Measurements from ENCODE around the gene GNAZ.

GNAZ gene

DNA sequence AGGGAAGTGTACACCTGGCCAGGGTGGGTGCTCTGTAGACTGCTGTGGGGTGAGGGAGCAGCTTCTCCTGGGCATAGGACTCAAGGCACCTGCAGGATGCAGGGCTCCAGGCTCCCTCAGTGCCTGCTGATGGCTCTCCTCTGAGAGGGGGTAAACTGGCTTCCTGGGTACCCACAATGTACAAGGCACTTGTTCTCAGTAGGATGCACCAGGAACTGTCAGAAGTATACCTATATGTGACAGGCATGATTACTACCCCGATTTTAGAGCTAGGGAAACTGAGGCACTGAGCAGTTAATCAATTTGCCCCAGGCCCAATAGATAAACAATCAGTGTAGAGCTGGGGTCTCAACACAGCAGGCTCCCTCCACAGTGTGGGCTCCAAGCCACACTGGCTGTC, 31.4 kb upstream of the GNAZ start:
- TF ChIP-seq BHLHE40 (IDR thresholded peaks at IDR 0.05; ENCODE audit: borderline replicate concordance) (no peak), NFRKB (IDR thresholded peaks at IDR 0.05) (no peak), HDGF (IDR thresholded peaks at IDR 0.05; ENCODE audit: borderline replicate concordance) (no peak), TARDBP (IDR thresholded peaks at IDR 0.05) (no peak), ELF4 (IDR thresholded peaks at IDR 0.05) (no peak), LEF1 (IDR thresholded peaks at IDR 0.05; ENCODE audit: borderline replicate concordance) (no peak), L3MBTL2 (conservative IDR thresholded peaks at IDR 0.05) (no peak), FOXM1 (IDR thresholded peaks at IDR 0.05; ENCODE audit: borderline replicate concordance) (no peak), FOXA1 (IDR thresholded peaks at IDR 0.05) (no peak), CTBP1 (IDR thresholded peaks at IDR 0.05; ENCODE audit: borderline replicate concordance) (no peak), SUZ12 (IDR thresholded peaks at IDR 0.05) (no peak), ARNT (IDR thresholded peaks at IDR 0.05) (no peak), ZNF384 (IDR thresholded peaks at IDR 0.05) (no peak), SP1 (IDR thresholded peaks at IDR 0.05) (no peak), FOXK2 (IDR thresholded peaks at IDR 0.05) (no peak)
- TF ChIP-seq, protein P1, sequence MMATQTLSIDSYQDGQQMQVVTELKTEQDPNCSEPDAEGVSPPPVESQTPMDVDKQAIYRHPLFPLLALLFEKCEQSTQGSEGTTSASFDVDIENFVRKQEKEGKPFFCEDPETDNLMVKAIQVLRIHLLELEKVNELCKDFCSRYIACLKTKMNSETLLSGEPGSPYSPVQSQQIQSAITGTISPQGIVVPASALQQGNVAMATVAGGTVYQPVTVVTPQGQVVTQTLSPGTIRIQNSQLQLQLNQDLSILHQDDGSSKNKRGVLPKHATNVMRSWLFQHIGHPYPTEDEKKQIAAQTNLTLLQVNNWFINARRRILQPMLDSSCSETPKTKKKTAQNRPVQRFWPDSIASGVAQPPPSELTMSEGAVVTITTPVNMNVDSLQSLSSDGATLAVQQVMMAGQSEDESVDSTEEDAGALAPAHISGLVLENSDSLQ (IDR thresholded peaks at IDR 0.05) = no peak

DNA sequence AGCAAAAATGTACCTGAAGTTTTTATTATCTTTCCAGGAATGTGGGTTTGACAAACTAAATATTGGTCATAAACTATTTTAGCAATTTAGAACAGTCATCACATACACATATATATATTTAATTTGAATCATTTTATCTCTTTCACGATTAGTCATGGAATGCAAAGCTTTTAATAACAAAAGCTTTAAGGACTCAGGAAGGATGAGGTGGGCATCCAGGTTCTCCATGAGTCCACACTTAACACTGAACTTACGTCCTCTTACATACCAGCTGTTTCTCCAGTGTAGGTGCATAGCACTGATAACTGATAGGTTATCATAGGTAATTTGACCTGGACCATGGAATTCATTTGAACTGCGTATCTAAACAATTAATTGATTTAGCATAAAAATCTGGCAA, 28.1 kb upstream of the GNAZ start:
- TF ChIP-seq BHLHE40 (IDR thresholded peaks at IDR 0.05; ENCODE audit: borderline replicate concordance) (no peak), ELF4 (IDR thresholded peaks at IDR 0.05) (no peak), LEF1 (IDR thresholded peaks at IDR 0.05; ENCODE audit: borderline replicate concordance) (no peak), SP1 (IDR thresholded peaks at IDR 0.05) (no peak), FOXA1 (IDR thresholded peaks at IDR 0.05) (no peak), L3MBTL2 (conservative IDR thresholded peaks at IDR 0.05) (no peak), NFRKB (IDR thresholded peaks at IDR 0.05) (no peak), SUZ12 (IDR thresholded peaks at IDR 0.05) (no peak), TARDBP (IDR thresholded peaks at IDR 0.05) (no peak), FOXK2 (IDR thresholded peaks at IDR 0.05) (no peak), FOXM1 (IDR thresholded peaks at IDR 0.05; ENCODE audit: borderline replicate concordance) (no peak), ARNT (IDR thresholded peaks at IDR 0.05) (no peak), HDGF (IDR thresholded peaks at IDR 0.05; ENCODE audit: borderline replicate concordance) (no peak), CTBP1 (IDR thresholded peaks at IDR 0.05; ENCODE audit: borderline replicate concordance) (no peak), ZNF384 (IDR thresholded peaks at IDR 0.05) (no peak)
- TF ChIP-seq, protein P1 (IDR thresholded peaks at IDR 0.05) = no peak
- ChIA-PET CTCF (interaction anchor here (0.7 kb wide), 1 partner anchor 86 kb away, joined by 3 read pairs; no protein-coding TSS in a partner anchor), POLR2A (no interaction called here)
- no peak for DNase-seq (ENCODE audit: extremely low spot score)

More for the DNA sequence above, 31.4 kb upstream of the GNAZ start:
- CTCF ChIA-PET = no interaction called here
- POLR2A ChIA-PET = no interaction called here
- DNase-seq (ENCODE audit: extremely low spot score) = no peak

DNA sequence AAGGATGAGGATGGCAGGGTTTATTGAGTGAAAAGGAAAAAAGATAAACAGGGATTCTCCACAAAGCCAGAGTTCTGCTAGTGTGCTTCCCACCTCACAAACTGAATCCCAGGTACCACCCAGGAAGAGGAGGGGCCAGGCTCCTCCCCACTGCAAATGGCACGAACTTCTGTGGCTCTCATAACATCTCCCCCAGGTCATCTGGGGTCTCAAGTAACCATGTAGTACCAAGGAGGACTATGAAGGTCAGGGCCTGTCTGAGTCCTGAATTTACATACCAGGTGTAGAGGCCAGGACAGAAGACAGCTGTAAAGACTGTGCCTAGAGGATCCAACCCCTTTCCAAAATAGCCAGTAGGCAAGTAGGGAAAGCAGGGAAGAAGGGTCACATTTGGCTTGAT, 25.7 kb upstream of the GNAZ start:
- TF ChIP-seq FOXK2 (IDR thresholded peaks at IDR 0.05) = no peak
- ChIA-PET POLR2A (interaction anchor here (2.0 kb wide), 1 partner anchor 25 kb away, joined by 7 read pairs; the partner anchor contains the start of gene GNAZ), CTCF (interaction anchor here (0.6 to 0.8 kb wide), 2 partner anchors 8 to 89 kb away, joined by 3 to 5 read pairs; no protein-coding TSS in a partner anchor)
- no peak for DNase-seq (ENCODE audit: extremely low spot score)

DNA sequence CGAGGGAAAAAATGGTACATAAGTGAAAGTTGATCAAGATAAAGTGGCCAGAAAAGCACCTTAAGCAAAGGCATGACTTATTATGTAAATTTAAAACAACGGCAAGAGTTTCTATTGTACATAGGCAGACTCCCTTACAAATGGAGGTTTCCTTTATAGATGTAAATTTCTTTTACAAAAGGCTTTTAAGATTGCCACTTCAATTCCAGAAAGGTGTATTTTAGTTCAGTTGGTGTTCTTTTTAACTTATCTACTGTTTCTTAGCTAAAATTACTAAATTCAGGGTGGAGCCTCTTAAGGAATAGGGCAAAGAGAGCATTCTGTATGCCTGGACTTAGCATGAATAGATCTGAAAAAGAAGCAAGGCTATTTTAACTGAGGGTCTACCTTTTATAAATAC, 24.9 kb upstream of the GNAZ start:
- no peak for TF ChIP-seq ZNF384 (IDR thresholded peaks at IDR 0.05)
- TF ChIP-seq TARDBP (IDR thresholded peaks at IDR 0.05) = no peak
- no peak for TF ChIP-seq CTBP1 (IDR thresholded peaks at IDR 0.05; ENCODE audit: borderline replicate concordance)
- no peak for TF ChIP-seq ELF4 (IDR thresholded peaks at IDR 0.05)
- no peak for TF ChIP-seq FOXK2 (IDR thresholded peaks at IDR 0.05)
- TF ChIP-seq ARNT (IDR thresholded peaks at IDR 0.05) = no peak
- no peak for TF ChIP-seq HDGF (IDR thresholded peaks at IDR 0.05; ENCODE audit: borderline replicate concordance)
- TF ChIP-seq, protein P1 (IDR thresholded peaks at IDR 0.05) = no peak
- TF ChIP-seq NFRKB (IDR thresholded peaks at IDR 0.05) = no peak
- no peak for TF ChIP-seq L3MBTL2 (conservative IDR thresholded peaks at IDR 0.05)
- TF ChIP-seq FOXA1 (IDR thresholded peaks at IDR 0.05) = no peak
- TF ChIP-seq FOXM1 (IDR thresholded peaks at IDR 0.05; ENCODE audit: borderline replicate concordance) = no peak
- TF ChIP-seq SP1 (IDR thresholded peaks at IDR 0.05) = no peak
- no peak for TF ChIP-seq LEF1 (IDR thresholded peaks at IDR 0.05; ENCODE audit: borderline replicate concordance)
- no peak for TF ChIP-seq SUZ12 (IDR thresholded peaks at IDR 0.05)
- no peak for TF ChIP-seq BHLHE40 (IDR thresholded peaks at IDR 0.05; ENCODE audit: borderline replicate concordance)
- ChIA-PET POLR2A (interaction anchor here (2.0 kb wide), 1 partner anchor 24 kb away, joined by 7 read pairs; the partner anchor contains the start of gene GNAZ), CTCF (interaction anchor here (0.8 kb wide), 1 partner anchor 8 kb away, joined by 5 read pairs; no protein-coding TSS in a partner anchor)
- DNase-seq (ENCODE audit: extremely low spot score) = no peak

DNA sequence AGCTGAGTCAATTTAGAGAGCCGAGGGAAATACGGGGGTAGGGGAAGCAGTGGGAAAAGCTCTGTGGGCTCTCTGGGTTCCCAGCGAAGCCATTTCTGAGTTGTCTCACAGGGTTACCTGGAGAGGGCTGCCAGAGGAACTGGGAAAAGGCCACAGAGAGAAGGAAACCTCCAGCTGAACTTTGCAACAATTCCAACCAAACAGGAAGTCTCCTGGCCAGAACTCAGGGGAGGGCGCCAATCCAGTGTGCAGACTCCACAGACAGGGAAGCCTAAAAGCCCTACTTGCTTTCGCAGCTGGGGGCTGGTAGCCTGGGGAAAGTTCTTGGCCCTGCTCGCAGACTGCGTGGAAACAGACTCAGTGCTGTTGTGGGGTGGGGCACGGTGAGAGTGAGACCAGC, 23.1 kb upstream of the GNAZ start:
- TF ChIP-seq L3MBTL2 (conservative IDR thresholded peaks at IDR 0.05) (no peak), SP1 (IDR thresholded peaks at IDR 0.05) (no peak), TARDBP (IDR thresholded peaks at IDR 0.05) (no peak), HDGF (IDR thresholded peaks at IDR 0.05; ENCODE audit: borderline replicate concordance) (no peak), NFRKB (IDR thresholded peaks at IDR 0.05) (no peak), FOXA1 (IDR thresholded peaks at IDR 0.05) (no peak)
- TF ChIP-seq, protein P1 (IDR thresholded peaks at IDR 0.05) = no peak
- CTCF ChIA-PET = interaction anchor here (0.6 kb wide), 1 partner anchor 1616 kb away, joined by 4 read pairs; no protein-coding TSS in a partner anchor

More for the DNA sequence above, 23.1 kb upstream of the GNAZ start:
- DNase-seq (ENCODE audit: extremely low spot score) = no peak
- POLR2A ChIA-PET = no interaction called here

All from HEK293T (cell line).